GM19043 (cell line): ENCODE measurements around the gene SND1.

Experiments used
- ATAC-seq: cut with Tn5 transposase; IDR thresholded peaks from one replicate; pipeline ENCODE4 v1.9.1; 2021; ENCODE audit warnings: low read depth; ENCODE audit not compliant: unreplicated experiment

The SND1 gene

GRCh38 chr7:128052404-128052803 is 400.4 kb downstream of the SND1 start:
- ATAC-seq = no peak

- ATAC-seq = no peak
Measured at GRCh38 chr7:128053023-128053422, 401.0 kb downstream of the SND1 start.

GRCh38 chr7:128053991-128054390 is 402.0 kb downstream of the SND1 start:
- ATAC-seq = no peak

GRCh38 chr7:128054511-128054910 is 402.5 kb downstream of the SND1 start:
- no peak for ATAC-seq

- no peak for ATAC-seq
Measured at GRCh38 chr7:128055637-128056036, 403.6 kb downstream of the SND1 start.

- no peak for ATAC-seq
Measured at GRCh38 chr7:128056901-128057300, 404.9 kb downstream of the SND1 start.

GRCh38 chr7:128057909-128058308 is 405.9 kb downstream of the SND1 start:
- no peak for ATAC-seq

- no peak for ATAC-seq
Measured at GRCh38 chr7:128059143-128059988, 407.4 kb downstream of the SND1 start.

GRCh38 chr7:128060018-128060417 is 408.0 kb downstream of the SND1 start:
- ATAC-seq = no peak

- no peak for ATAC-seq
Measured at GRCh38 chr7:128063088-128063487, 411.1 kb downstream of the SND1 start.

GRCh38 chr7:128065872-128066271 is 413.9 kb downstream of the SND1 start:
- ATAC-seq = no peak

GRCh38 chr7:128066395-128066794 is 414.4 kb downstream of the SND1 start:
- ATAC-seq = no peak

- no peak for ATAC-seq
Measured at GRCh38 chr7:128066858-128067257, 414.9 kb downstream of the SND1 start.

GRCh38 chr7:128067983-128068382 is 416.0 kb downstream of the SND1 start:
- no peak for ATAC-seq

- no peak for ATAC-seq
Measured at GRCh38 chr7:128068785-128069184, 416.8 kb downstream of the SND1 start.

- no peak for ATAC-seq
Measured at GRCh38 chr7:128069373-128070364, 417.7 kb downstream of the SND1 start.

- no peak for ATAC-seq
Measured at GRCh38 chr7:128071376-128071775, 419.4 kb downstream of the SND1 start.

GRCh38 chr7:128071801-128072200 is 419.8 kb downstream of the SND1 start:
- ATAC-seq = no peak

GRCh38 chr7:128073671-128074310 is 421.8 kb downstream of the SND1 start:
- no peak for ATAC-seq

- no peak for ATAC-seq
Measured at GRCh38 chr7:128074336-128074735, 422.3 kb downstream of the SND1 start.

- no peak for ATAC-seq
Measured at GRCh38 chr7:128074736-128075135, 422.7 kb downstream of the SND1 start.
